ENCODE results near the gene UNC79.

The UNC79 gene

DNA sequence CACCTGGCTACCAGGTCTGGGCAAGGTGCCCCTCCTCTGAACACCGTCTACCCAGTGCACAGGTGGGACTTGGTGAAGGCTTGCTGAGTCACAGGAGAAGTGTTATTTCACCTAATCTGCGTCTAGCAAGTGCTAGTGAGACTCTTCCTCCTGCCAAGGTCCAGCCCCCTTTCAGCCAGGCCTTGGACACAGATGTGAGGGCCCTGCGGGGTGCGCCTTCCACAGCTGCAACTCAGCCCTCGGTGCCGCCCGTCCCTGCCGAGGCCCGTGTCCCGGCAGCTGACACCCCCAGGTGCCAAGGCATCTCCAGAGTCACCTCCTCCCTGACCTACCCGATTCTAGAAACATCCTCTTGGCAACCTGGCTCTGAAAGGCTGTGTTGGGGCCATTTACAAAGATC, 302.5 kb downstream of the UNC79 start:
- H3K4me3 ChIP-seq (replicated peaks; ENCODE audit: low read depth, low read length) = no peak overlapping the region
- TF ChIP-seq, protein P1, sequence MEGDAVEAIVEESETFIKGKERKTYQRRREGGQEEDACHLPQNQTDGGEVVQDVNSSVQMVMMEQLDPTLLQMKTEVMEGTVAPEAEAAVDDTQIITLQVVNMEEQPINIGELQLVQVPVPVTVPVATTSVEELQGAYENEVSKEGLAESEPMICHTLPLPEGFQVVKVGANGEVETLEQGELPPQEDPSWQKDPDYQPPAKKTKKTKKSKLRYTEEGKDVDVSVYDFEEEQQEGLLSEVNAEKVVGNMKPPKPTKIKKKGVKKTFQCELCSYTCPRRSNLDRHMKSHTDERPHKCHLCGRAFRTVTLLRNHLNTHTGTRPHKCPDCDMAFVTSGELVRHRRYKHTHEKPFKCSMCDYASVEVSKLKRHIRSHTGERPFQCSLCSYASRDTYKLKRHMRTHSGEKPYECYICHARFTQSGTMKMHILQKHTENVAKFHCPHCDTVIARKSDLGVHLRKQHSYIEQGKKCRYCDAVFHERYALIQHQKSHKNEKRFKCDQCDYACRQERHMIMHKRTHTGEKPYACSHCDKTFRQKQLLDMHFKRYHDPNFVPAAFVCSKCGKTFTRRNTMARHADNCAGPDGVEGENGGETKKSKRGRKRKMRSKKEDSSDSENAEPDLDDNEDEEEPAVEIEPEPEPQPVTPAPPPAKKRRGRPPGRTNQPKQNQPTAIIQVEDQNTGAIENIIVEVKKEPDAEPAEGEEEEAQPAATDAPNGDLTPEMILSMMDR (IDR thresholded peaks at IDR 0.05; ENCODE audit: low read length, missing control alignments) = no peak
- DNase-seq (ENCODE audit: low read depth) = no peak

DNA sequence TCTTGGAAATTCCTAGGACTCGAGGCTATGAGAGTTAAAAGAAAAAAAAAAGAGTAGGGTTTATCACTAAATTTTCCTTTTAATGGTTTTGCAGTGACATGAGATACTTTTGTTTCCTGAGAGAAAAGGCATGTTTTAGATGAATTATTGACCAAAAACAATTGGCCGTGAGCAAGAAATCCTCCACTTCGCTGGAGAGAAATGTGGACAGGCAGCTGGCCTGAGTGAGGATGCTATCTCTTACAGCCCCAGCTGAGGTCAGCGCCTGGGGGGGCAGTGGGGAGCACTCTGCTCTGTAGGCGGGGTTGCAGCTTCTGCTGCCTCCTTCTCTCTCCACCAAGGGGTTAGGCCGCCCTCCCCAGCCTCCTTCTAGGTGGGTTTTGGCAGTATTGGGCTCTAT, 302.9 kb downstream of the UNC79 start:
- no peak for DNase-seq (ENCODE audit: low read depth)
- no peak overlapping the region for H3K4me3 ChIP-seq (replicated peaks; ENCODE audit: low read depth, low read length)
- TF ChIP-seq, protein P1 (IDR thresholded peaks at IDR 0.05; ENCODE audit: low read length, missing control alignments) = no peak

DNA sequence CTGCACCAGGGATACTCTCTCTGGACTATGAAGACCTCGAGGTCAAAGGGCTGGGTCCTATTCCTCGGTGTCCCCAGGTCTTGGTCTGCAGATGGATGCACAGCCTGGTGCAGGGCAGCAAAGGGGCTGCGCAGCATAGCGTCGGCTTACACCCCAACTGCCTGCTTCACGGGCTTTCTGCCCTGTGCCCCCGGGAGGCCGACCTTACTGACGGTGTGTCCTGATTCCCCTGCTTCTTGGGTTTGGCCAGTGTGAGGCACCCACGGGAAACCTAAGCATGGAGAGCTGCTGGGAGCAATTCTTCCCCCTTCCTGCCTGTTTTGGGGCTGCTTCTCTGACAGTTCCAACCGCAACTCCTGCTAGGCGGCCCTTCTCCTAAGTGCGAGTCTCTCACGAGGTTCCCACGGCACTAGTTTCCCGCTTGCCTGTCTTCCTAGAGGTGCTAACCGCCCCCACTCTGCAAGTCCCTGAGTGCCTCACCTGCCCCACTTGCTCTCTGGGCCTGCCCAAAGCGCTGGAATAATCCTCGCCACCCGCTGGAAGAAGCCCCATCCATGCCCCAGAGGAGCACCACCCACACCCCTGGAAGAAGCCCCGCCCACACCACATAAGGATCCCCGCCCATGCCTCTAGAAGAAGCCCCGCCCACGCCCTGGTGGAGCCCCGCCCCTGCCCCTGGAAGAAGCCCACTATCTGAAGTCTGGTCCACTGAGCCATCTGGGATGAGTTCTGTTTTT, 303.5 kb downstream of the UNC79 start:
- no peak for DNase-seq (ENCODE audit: low read depth)

DNA sequence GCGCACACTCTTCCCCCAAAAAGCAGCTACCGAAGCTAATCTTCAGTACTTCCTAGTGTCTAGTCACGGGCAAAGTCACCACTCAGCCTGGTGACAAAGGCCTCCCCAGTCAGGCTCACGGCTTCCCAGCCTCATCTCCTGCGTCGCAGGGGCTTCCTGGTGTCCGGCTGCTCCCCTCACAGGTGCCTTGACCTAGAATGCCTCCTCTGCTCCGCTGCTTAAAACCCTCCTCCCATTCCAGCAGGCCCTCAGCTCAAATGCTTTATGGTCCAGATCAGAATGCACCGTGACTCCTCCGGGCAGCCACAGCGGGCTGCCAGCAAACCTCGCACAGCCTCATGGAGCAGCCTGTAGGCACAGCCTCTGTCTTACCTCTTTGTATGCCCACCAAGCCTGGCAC, 304.5 kb downstream of the UNC79 start:
- TF ChIP-seq, protein P1 (IDR thresholded peaks at IDR 0.05; ENCODE audit: low read length, missing control alignments) = no peak
- H3K4me3 ChIP-seq (replicated peaks; ENCODE audit: low read depth, low read length) = no peak overlapping the region
- DNase-seq (ENCODE audit: low read depth) = no peak

More for the DNA sequence above, 303.5 kb downstream of the UNC79 start:
- H3K4me3 ChIP-seq (replicated peaks; ENCODE audit: low read depth, low read length) = no peak overlapping the region
- TF ChIP-seq, protein P1 (IDR thresholded peaks at IDR 0.05; ENCODE audit: low read length, missing control alignments) = no peak

DNA sequence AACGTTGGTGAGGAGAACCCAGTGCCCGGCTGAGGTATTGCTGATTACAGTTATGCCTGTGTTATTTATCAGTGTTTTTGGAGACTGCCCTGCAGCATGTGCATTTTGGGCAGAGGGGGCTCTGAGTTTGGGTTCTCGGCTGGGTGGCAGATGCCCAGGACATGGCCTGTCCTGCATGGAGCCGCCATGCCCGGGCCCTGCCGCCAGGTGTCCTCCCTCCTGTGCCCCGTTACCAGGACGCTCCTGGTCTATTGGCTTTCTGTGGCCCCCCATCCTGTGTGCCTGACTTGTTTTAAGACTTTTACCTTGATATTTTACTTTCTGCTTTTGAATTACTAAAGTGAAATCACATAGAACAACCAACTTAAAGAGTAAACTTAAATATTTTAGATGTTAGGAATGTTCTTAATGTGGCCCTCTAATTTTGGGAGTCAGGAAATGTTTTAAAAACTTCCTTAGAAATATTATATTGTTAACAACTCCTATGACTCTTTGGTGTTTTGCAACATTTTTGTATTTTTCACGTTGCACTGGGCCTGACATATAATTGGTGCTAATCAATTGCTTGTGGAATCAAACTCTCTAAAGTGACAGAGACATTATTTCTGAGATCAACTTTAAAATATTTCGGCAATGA, 305.8 kb downstream of the UNC79 start:
- no peak for DNase-seq (ENCODE audit: low read depth)
- TF ChIP-seq, protein P1 (IDR thresholded peaks at IDR 0.05; ENCODE audit: low read length, missing control alignments) = no peak
- no peak overlapping the region for H3K4me3 ChIP-seq (replicated peaks; ENCODE audit: low read depth, low read length)

DNA sequence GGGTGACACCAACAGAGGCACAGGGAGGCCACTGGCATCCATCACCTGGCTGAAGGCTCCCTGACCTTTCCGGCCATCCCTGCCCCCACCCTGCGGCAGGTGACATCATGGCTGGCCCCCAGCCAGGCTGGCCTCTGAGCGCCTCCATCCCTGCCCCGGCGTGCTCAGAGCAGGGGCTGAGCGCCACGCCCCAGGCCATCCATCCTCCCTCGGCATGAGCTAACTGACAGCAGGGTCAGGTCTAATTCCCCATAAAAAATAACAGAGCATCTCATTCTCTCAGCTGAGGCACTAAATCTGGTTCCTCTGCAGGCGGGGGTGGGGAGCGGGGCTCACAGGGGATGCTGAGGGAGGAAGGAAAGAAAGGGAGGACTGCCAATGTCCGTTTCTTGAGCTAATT, 306.9 kb downstream of the UNC79 start:
- TF ChIP-seq, protein P1 (IDR thresholded peaks at IDR 0.05; ENCODE audit: low read length, missing control alignments) = no peak
- H3K4me3 ChIP-seq (replicated peaks; ENCODE audit: low read depth, low read length) = no peak overlapping the region
- no peak for DNase-seq (ENCODE audit: low read depth)
